ENCODE measurements around the gene AHCYL2.

DNA sequence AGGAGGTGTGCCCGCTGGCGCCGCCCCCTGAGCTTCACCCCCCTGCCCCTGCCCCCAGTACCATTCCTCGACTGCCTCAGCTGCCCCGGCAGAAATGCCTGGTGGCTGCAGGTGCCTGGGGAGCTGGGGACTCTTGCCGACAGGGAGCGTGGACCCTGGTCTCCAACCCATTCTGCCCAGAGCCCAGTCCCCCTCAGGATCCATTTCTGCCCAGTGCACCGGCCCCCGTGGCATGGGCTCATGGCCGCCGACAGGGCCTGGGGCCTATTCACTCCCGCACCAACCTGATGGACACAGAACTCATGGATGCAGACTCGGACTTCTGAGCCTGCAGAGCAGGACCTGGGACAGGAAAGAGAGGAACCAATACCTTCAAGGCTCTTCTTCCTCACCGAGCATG lies 12.7 kb upstream of the AHCYL2 start:
- TF ChIP-seq EZH2phosphoT487 (IDR thresholded peaks at IDR 0.05; ENCODE audit: insufficient read depth, low read depth) (no peak), EZH2 (IDR thresholded peaks at IDR 0.05; ENCODE audit: insufficient read depth, poor library complexity, severe bottlenecking) (no peak)

Data from GM23248 (cell line).